Endothelial cell (in vitro differentiated cells): Measurements from ENCODE around the gene PCK2. TPM values are rescaled to one million over a fixed set of nuclear protein-coding genes. Genes with fewer than 3 reads are reported as not detected.

Source experiments
- DNase-seq: peaks from one replicate; pipeline ENCODE4 v3.0.0; 2021; ENCODE audit warnings: low spot score
- H3K27ac Mint-ChIP-seq: one replicate; pipeline ENCODE4 v1.8.0; 2021; ENCODE audit warnings: mixed read lengths, inconsistent platforms; ENCODE audit not compliant: unreplicated experiment
- H3K27me3 Mint-ChIP-seq: one replicate; pipeline ENCODE4 v1.8.0; 2021; ENCODE audit warnings: mild to moderate bottlenecking, moderate library complexity, mixed read lengths, inconsistent platforms; ENCODE audit not compliant: unreplicated experiment
- H3K36me3 Mint-ChIP-seq: one replicate; pipeline ENCODE4 v1.8.0; 2021; ENCODE audit warnings: mild to moderate bottlenecking, low read depth, mixed read lengths, inconsistent platforms; ENCODE audit not compliant: unreplicated experiment
- H3K4me1 Mint-ChIP-seq: one replicate; pipeline ENCODE4 v1.8.0; 2021; ENCODE audit warnings: mild to moderate bottlenecking, mixed read lengths, inconsistent platforms; ENCODE audit not compliant: unreplicated experiment
- H3K4me3 Mint-ChIP-seq: one replicate; pipeline ENCODE4 v1.8.0; 2021; ENCODE audit warnings: mild to moderate bottlenecking, mixed read lengths, inconsistent platforms; ENCODE audit not compliant: unreplicated experiment
- H3K9me3 Mint-ChIP-seq: one replicate; pipeline ENCODE4 v1.8.0; 2021; ENCODE audit warnings: mixed read lengths, inconsistent platforms; ENCODE audit not compliant: unreplicated experiment
- CTCF ChIP-seq: fragments of 200-600 bp; sonication (generic); IDR thresholded peaks from one replicate; pipeline ENCODE4 v1.5.0; 2021; ENCODE audit warnings: antibody characterized with exemption; ENCODE audit not compliant: unreplicated experiment
- total RNA-seq: library from RNA; stranded (reverse); fragmentation: NEBNext Ultra II Directional; extraction: Animal tissue kit (Norgen Biotek cat#: 25700); gene quantifications from one replicate; pipeline ENCODE4 v1.2.1, GENCODE V29; 2021; ENCODE audit not compliant: unreplicated experiment

PCK2 gene
- total RNA-seq, 1 donor from 2014 or later = 23.9 TPM

- Mint-ChIP-seq H3K27me3 (peaks cover 8% of the 10 kb centered on the region), H3K4me1 (peaks cover 18% of the 10 kb centered on the region), H3K4me3 (peak overlapping the region; percentile 79)
Measured at GRCh38 chr14:24092505-24093206, 1.5 kb upstream of the PCK2 start.

GRCh38 chr14:24093207-24093900 lies 757 bp upstream of the PCK2 start:
- no peak for TF ChIP-seq CTCF
- peak overlapping the region; percentile 79 for H3K4me3 Mint-ChIP-seq
- H3K27ac Mint-ChIP-seq = no peak overlapping the region
- H3K4me1 Mint-ChIP-seq = peaks cover 18% of the 10 kb centered on the region
- no peak for DNase-seq
- H3K27me3 Mint-ChIP-seq = peaks cover 10% of the 10 kb centered on the region
- peaks cover 8% of the 10 kb centered on the region for H3K36me3 Mint-ChIP-seq
- H3K9me3 Mint-ChIP-seq = no peaks in the 10 kb centered on the region

More at GRCh38 chr14:24092505-24093206, 1.5 kb upstream of the PCK2 start:
- Mint-ChIP-seq H3K9me3 (no peaks in the 10 kb centered on the region), H3K36me3 (peaks cover 8% of the 10 kb centered on the region), H3K27ac (no peak overlapping the region)
- no peak for TF ChIP-seq CTCF
- DNase-seq = no peak

- peak; percentile 13 for DNase-seq
- Mint-ChIP-seq H3K9me3 (no peaks in the 10 kb centered on the region), H3K4me3 (peak overlapping the region; percentile 95), H3K27ac (peak overlapping the region; percentile 74), H3K4me1 (peaks cover 18% of the 10 kb centered on the region), H3K27me3 (peaks cover 10% of the 10 kb centered on the region), H3K36me3 (peaks cover 8% of the 10 kb centered on the region)
- TF ChIP-seq CTCF = no peak
Measured at GRCh38 chr14:24094841-24095270, 745 bp downstream of the PCK2 start.

GRCh38 chr14:24095271-24096068 lies 1.4 kb downstream of the PCK2 start:
- peaks cover 18% of the 10 kb centered on the region for H3K4me1 Mint-ChIP-seq
- TF ChIP-seq CTCF = no peak
- peaks cover 8% of the 10 kb centered on the region for H3K36me3 Mint-ChIP-seq
- no peaks in the 10 kb centered on the region for H3K9me3 Mint-ChIP-seq
- H3K27me3 Mint-ChIP-seq = peaks cover 10% of the 10 kb centered on the region
- peak; percentile 12 for DNase-seq
- peak overlapping the region; percentile 95 for H3K4me3 Mint-ChIP-seq
- peak overlapping the region; percentile 74 for H3K27ac Mint-ChIP-seq
